ENCODE measurements around the gene PVRIG.
A peak's percentile ranks its signal among the peaks of the same experiment; 100 is the strongest.
"Not testable (repeated sequence)": the region's sequence is repeated elsewhere in the genome, so short reads cannot be mapped to it uniquely, and the experiment has no call there.

The PVRIG gene

DNA sequence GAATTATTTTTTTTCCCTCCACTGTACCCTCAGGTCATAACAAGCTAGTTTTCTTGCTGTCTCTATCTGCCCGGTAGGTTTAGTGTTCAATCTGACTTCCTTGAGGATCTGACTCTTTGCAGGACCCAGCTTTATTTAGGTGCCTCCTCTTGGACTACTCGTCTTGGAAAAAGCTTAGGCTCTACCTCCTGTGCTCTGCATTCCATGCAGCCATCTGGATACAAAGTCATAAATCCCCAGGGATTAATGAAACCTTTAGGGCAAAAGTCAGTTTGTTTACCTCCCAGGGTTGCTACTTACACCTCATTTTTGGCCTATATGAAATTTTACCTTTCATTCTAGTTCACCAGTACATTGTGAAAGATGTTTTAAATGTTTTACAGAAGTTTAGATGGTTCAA lies 34.0 kb upstream of the PVRIG start:
- H3K4me1 ChIP-seq, result no peaks in the 10 kb centered on the region
- H3K9me3 ChIP-seq, result no peaks in the 10 kb centered on the region
- no peak for DNase-seq
- H3K36me3 ChIP-seq, result no peaks in the 10 kb centered on the region
- no peak overlapping the region for H3K27ac ChIP-seq
- H3K4me3 ChIP-seq, result no peak overlapping the region
- intact Hi-C loops (cut with DNase I; ENCODE audit: low total_unique reads), result no loop called here
- TF ChIP-seq, protein P1, sequence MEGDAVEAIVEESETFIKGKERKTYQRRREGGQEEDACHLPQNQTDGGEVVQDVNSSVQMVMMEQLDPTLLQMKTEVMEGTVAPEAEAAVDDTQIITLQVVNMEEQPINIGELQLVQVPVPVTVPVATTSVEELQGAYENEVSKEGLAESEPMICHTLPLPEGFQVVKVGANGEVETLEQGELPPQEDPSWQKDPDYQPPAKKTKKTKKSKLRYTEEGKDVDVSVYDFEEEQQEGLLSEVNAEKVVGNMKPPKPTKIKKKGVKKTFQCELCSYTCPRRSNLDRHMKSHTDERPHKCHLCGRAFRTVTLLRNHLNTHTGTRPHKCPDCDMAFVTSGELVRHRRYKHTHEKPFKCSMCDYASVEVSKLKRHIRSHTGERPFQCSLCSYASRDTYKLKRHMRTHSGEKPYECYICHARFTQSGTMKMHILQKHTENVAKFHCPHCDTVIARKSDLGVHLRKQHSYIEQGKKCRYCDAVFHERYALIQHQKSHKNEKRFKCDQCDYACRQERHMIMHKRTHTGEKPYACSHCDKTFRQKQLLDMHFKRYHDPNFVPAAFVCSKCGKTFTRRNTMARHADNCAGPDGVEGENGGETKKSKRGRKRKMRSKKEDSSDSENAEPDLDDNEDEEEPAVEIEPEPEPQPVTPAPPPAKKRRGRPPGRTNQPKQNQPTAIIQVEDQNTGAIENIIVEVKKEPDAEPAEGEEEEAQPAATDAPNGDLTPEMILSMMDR (IDR thresholded peaks at IDR 0.05), result no peak
- no peaks in the 10 kb centered on the region for H3K27me3 ChIP-seq

DNA sequence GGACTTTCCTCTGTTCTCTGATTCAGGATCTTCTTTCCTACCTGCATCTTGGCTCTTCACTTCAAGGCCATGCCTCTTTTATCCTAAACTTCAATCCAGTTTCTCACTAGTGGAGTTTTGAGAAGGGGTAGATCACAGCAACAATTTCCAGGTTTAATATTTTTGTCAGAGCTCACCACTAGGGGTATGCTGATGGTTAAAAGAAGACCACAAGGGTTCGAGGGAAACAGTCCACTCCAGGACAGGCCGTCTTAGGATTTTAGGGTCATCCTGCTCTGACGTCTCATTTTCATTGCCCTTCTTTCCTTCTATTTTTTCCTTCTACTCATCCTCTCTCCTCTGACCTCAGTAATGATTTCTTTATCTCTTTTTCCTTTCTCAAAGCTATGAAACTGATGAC lies 30.7 kb upstream of the PVRIG start:
- Histone ChIP-seq H3K36me3 (no peaks in the 10 kb centered on the region), H3K27me3 (no peaks in the 10 kb centered on the region), H3K27ac (no peak overlapping the region), H3K4me3 (no peak overlapping the region), H3K4me1 (peaks cover 0 to 3% (median 0%) of the 10 kb centered on the region in 4 donors), H3K9me3 (no peaks in the 10 kb centered on the region)
- intact Hi-C loops (cut with DNase I; ENCODE audit: low total_unique reads), result no loop called here
- no peak for DNase-seq
- TF ChIP-seq, protein P1 (IDR thresholded peaks at IDR 0.05), result no peak

DNA sequence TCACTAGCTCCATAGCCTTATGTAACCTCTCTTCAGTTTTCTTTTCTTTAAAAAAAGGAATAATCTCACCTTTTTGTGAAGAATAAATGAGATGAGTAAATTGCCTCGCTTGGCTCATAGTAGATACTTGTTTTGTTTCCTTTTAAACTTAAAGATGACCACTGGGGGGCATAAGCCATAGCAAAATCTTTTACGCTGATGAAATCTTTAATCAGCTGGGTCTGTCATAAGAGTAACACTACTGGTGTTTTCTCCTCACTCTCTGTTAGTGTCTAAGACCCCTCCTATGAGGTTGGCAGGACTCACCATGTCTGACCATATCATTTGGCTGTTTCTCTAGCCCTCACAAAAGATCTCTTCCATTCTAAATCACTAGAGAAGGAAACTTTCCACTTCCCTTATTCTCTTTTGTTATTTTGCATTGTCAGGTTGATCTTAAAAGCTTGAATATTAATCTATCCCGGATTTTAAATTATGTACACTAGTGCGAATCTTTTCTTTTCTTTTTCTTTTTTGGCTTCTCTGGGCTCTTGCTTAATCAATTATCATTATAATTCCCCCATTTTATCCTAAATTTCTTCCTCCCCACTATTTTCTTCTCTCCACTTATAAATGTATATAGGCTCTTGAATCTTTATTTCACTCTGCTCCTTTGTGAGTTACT lies 29.6 kb upstream of the PVRIG start:
- H3K27me3 ChIP-seq, result no peaks in the 10 kb centered on the region
- H3K27ac ChIP-seq, result no peak overlapping the region
- DNase-seq, result no peak
- no peaks in the 10 kb centered on the region for H3K36me3 ChIP-seq
- intact Hi-C loops (cut with DNase I; ENCODE audit: low total_unique reads), result no loop called here
- TF ChIP-seq, protein P1 (IDR thresholded peaks at IDR 0.05), result peak in 1 of 2 experiments; percentile 22
- no peak overlapping the region for H3K4me3 ChIP-seq
- H3K4me1 ChIP-seq, result peaks cover 0 to 3% (median 0%) of the 10 kb centered on the region in 4 donors
- no peaks in the 10 kb centered on the region for H3K9me3 ChIP-seq

DNA sequence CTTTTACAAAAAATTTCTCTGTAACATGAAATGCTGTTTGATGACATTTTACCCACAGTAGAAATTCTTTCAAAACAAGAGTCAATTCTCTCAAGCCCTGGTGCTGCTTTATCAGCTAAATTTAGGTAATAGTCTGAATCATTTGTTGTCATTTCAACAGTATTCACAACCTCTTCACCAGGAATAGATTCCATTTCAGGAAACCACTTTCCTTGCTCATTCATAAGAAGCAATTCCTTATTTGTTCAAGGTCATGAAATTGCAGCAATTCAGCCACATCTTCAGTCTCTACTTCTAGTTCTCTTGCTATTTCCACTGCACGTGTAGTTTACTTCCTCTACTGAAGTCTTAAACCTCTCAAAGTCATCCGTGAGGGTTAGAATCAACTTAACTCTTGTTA lies 28.0 kb upstream of the PVRIG start:
- Histone ChIP-seq H3K27ac (no peak overlapping the region), H3K4me1 (peaks cover 0 to 3% (median 0%) of the 10 kb centered on the region in 4 donors), H3K27me3 (no peaks in the 10 kb centered on the region), H3K9me3 (no peaks in the 10 kb centered on the region), H3K4me3 (no peak overlapping the region), H3K36me3 (no peaks in the 10 kb centered on the region)
- intact Hi-C loops (cut with DNase I; ENCODE audit: low total_unique reads), result no loop called here
- no peak for DNase-seq
- TF ChIP-seq, protein P1 (IDR thresholded peaks at IDR 0.05), result no peak

DNA sequence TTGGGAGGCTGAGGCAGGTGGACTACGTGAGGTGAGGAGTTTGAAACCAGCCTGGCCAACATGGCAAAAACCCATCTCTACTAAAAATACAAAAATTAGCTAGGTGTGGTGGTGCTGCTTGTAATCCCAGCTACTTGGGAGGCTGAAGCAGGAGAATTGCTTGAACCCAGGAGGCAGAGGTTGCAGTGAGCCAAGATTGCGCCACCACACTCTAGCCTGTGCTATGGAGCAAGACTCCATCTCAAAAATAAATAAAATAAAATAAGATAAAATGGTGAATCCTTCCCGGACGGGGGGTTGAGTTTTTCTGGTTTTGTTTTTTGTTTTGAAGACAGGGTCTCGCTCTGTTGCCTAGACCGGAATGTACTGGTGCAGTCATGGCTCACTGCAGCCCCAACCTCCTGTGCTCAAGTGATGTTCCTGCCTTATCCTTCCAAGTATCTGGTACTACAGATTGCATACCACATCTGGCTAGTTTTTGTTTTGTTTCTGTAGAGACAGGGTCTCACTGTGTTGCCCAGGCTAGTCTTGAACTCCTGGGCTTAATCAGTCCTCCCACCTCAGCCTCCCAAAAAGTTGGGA lies 27.4 kb upstream of the PVRIG start:
- DNase-seq; H3K9me3 ChIP-seq; H3K4me3 ChIP-seq; H3K27me3 ChIP-seq; H3K36me3 ChIP-seq; H3K27ac ChIP-seq; intact Hi-C loops (cut with DNase I; ENCODE audit: low total_unique reads); H3K4me1 ChIP-seq: not testable (repeated sequence)

DNA sequence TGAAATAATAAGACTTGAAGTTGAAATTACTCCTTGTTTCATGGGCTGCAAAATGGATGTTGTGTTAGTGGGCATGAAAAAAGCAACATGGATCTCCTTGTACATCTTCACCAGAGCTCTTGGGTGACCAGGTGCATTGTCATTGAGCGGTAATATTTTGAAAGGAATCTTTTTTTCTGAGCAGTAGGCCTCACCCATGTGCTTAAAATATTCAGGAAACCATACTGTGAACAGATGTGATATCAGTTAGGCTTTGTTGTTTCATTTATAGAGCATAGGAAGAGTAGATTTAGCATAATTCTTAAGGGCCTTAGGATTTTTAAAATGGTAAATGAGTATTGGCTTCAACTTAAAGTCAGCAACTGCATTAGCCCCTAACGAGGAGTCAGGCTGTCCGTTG lies 26.8 kb upstream of the PVRIG start:
- Histone ChIP-seq H3K4me3 (no peak overlapping the region), H3K27me3 (no peaks in the 10 kb centered on the region), H3K4me1 (peaks cover 0 to 3% (median 0%) of the 10 kb centered on the region in 4 donors), H3K9me3 (no peaks in the 10 kb centered on the region), H3K27ac (no peak overlapping the region), H3K36me3 (no peaks in the 10 kb centered on the region)
- intact Hi-C loops (cut with DNase I; ENCODE audit: low total_unique reads), result no loop called here
- TF ChIP-seq, protein P1 (IDR thresholded peaks at IDR 0.05), result no peak
- DNase-seq, result no peak
